Left ventricle myocardium superior (tissue), 1 donor: ENCODE data around the gene SPATA22. TPM values are rescaled to one million over a fixed set of nuclear protein-coding genes. Genes with fewer than 3 reads are reported as not detected.
"Not testable (repeated sequence)": the region's sequence is repeated elsewhere in the genome, so short reads cannot be mapped to it uniquely, and the experiment has no call there.

ENCODE experiments used
- ATAC-seq: fragments of 200-7000 bp; cut with Tn5 transposase; one replicate; pipeline ENCODE4 v1.9.1; 2020; ENCODE audit warnings: mild to moderate bottlenecking, moderate library complexity
- DNase-seq: peaks from one replicate; pipeline ENCODE4 v3.0.0-alpha.2; 2020
- intact Hi-C: fragments of 100-400 bp; cut with micrococcal nuclease; formaldehyde crosslinking; loops from one replicate; pipeline ENCODE4 v1.11.0; 2022
- total RNA-seq: library from RNA; stranded (reverse); fragmentation: NEBNext Ultra II Directional; extraction: Animal tissue kit (Norgen Biotek cat#: 25700); gene quantifications from one replicate; pipeline ENCODE4 v1.2.1, GENCODE V29; 2021
- donor health status: DM: no; HTN: yes; CAD: no; lungs with severe emphysema.

Gene SPATA22
- total RNA-seq, 1 donor from 2014 or later, result 0.50 TPM

- ATAC-seq, intact Hi-C loops, DNase-seq: not testable (repeated sequence)
Measured at GRCh38 chr17:3397801-3398200, 73.8 kb downstream of the SPATA22 start.

Other genes with a start within 250 kb of the SPATA22 start
- not detected for gene OR3A1, start 173.5 kb downstream of the SPATA22 start, total RNA-seq
- gene OR3A2, start 85.5 kb downstream of the SPATA22 start, total RNA-seq, result not detected
- not detected for gene OR1E1, start 73.4 kb downstream of the SPATA22 start, total RNA-seq
- not detected for gene OR3A3, start 60.4 kb downstream of the SPATA22 start, total RNA-seq
- not detected for gene OR1E2, start 38.0 kb downstream of the SPATA22 start, total RNA-seq
- 3.7 TPM for gene ASPA, start 4.2 kb upstream of the SPATA22 start, total RNA-seq
- 1.3 TPM for gene TRPV3, start 86.0 kb upstream of the SPATA22 start, total RNA-seq
- 3.5 TPM for gene TRPV1, start 137.6 kb upstream of the SPATA22 start, total RNA-seq
- 5.1 TPM for gene SHPK, start 164.4 kb upstream of the SPATA22 start, total RNA-seq
- gene CTNS, start 164.9 kb upstream of the SPATA22 start, total RNA-seq, result 7.1 TPM
- 167 TPM for gene TAX1BP3, start 196.8 kb upstream of the SPATA22 start, total RNA-seq
- 63.4 TPM for gene EMC6, start 197.0 kb upstream of the SPATA22 start, total RNA-seq
- gene P2RX5, start 224.3 kb upstream of the SPATA22 start, total RNA-seq, result 16.4 TPM